ENCODE data around the gene RSBN1. TPM values are rescaled to one million over a fixed set of nuclear protein-coding genes. Genes with fewer than 3 reads are reported as not detected.
A peak's percentile ranks its signal among the peaks of the same experiment; 100 is the strongest.

RSBN1 gene
- total and polyA plus RNA-seq, 2 experiments from 2014 or later: 15.4 to 17.4 TPM

DNA sequence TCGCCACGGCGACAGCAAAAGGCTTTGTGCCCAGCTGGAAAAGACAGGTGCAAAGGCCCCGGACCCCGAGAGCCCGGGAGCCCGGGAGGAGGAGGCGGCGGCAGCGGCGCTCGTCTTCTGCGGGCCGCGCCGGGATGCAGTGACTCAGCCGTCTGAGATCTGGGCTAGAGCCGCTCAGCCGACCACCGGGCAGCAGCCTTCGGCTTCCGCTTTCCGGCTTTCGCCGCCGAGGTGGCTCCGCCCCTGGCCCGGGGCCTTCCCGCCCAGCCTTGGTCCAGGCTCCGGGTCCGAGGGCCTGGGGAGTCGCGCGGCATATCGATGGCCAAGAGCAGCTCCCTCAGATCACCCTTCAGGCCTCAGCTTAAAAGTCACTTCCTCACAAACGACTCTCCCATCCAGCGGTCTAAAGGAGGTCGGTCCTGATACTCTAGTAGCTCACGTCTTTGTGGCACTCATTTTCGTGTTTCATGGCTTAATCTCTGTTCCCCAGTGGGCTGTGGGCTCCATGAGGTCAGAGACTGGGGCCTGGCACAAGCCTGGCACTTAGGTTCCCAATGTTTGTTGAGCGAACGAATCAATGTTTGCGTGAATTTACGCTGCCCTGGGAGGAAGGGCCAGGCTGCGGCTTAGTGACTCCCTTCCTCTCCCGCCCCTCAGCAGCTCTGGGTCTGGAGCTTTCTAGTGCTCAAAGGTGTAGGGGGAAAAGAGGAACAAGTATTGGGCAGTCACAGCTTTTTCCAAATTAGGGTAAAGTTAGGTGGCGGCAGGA, 52.8 kb downstream of the RSBN1 start, which contains the start of gene PHTF1:
PHTF1 (minus strand) TSS at position 154 of the 769 bp plus-strand sequence. CDS start 783 bp downstream, outside the sequence.
- peak within 1 kb of the TSS; percentile 97 for H3K27ac ChIP-seq (ENCODE audit: low read depth)
- H3K4me2 ChIP-seq: peak within 1 kb of the TSS; percentile 84
- TF ChIP-seq, protein P1, sequence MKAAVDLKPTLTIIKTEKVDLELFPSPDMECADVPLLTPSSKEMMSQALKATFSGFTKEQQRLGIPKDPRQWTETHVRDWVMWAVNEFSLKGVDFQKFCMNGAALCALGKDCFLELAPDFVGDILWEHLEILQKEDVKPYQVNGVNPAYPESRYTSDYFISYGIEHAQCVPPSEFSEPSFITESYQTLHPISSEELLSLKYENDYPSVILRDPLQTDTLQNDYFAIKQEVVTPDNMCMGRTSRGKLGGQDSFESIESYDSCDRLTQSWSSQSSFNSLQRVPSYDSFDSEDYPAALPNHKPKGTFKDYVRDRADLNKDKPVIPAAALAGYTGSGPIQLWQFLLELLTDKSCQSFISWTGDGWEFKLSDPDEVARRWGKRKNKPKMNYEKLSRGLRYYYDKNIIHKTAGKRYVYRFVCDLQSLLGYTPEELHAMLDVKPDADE (IDR thresholded peaks at IDR 0.05): 0 out of 2 replicates have a peak, but pooled peaks have one; percentile 12
- TF ChIP-seq ZNF331 (CRISPR knock-in tag; IDR thresholded peaks at IDR 0.05; ENCODE audit: low read depth): no peak
- peak; percentile 77 for TF ChIP-seq POLR2AphosphoS5 (IDR thresholded peaks at IDR 0.05; ENCODE audit: low read depth)
- peak within 1 kb of the TSS; percentile 69; the same call in 1 of the 2 replicates for H2AFZ ChIP-seq
- no peaks in the 10 kb centered on the region for H4K20me1 ChIP-seq (replicated peaks; ENCODE audit: insufficient read depth)
- ATAC-seq (peak; percentile 90), DNase-seq (ENCODE audit: low spot score) (peak; percentile 90)
- peaks cover 16% of the 10 kb centered on the region for H3K4me1 Mint-ChIP-seq
- peaks cover 5% of the 10 kb centered on the region for H3K27me3 Mint-ChIP-seq (ENCODE audit: insufficient read depth, low read depth, poor library complexity)
- H3K79me2 ChIP-seq (replicated peaks; ENCODE audit: insufficient read depth): peaks cover 16% of the 10 kb centered on the region
- peak within 1 kb of the TSS; percentile 99 for H3K27ac Mint-ChIP-seq
- peaks cover 9% of the 10 kb centered on the region; the same call in 1 of the 2 replicates for H3K4me1 ChIP-seq (ENCODE audit: insufficient read depth)
- no peaks in the 10 kb centered on the region; the same call in none of the 2 replicates for H3K36me3 ChIP-seq (ENCODE audit: insufficient read depth)
- peak within 1 kb of the TSS; percentile 96 for H3K4me3 Mint-ChIP-seq
- no peaks in the 10 kb centered on the region for H3K9me2 ChIP-seq (ENCODE audit: insufficient read depth)
- H3K27me3 ChIP-seq (ENCODE audit: insufficient read depth): no peaks in the 10 kb centered on the region
- H3K36me3 Mint-ChIP-seq (ENCODE audit: low read depth): peaks cover 25% of the 10 kb centered on the region
- H3F3A ChIP-seq (replicated peaks; ENCODE audit: low read depth): peaks cover 8% of the 10 kb centered on the region; the same call in 1 of the 2 replicates
- H3K4me3 ChIP-seq: peak within 1 kb of the TSS; percentile 61
- H3K9me3 Mint-ChIP-seq: no peaks in the 10 kb centered on the region

DNA sequence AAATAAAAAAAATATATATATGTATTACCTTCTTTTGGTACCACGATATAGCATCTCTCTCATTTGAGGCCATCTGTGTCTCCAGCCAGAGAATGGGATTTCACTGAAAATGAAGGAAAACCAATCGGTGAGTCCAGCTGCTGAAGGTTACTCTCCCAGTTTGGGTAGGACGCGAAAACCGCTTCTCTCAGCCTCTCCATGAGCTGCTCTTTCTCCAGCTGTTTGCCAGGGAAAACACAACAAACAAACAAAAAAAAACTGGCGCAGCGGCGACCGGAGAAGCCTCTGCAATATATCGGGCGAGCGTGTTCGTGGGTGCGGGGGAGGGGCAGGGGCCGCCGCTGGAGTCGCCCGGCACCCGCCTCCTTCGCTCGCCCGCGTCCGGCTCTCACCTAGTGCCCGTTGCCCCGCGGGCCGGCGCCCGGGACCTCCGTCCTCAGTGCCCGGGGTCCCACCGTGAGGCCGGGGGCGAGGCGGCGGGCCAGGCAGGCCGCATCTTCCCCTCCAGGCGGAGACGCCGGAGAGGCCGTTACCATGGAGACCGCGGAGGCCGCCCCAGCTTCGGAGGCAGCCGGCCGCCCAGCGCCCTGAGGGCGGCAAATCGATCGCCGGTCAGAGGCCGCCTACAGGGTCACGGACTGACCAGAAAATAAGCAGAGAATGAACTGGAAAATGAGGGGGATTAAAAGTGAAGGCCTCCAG, 53.5 kb downstream of the RSBN1 start:
- H3K36me3 ChIP-seq (ENCODE audit: insufficient read depth): no peaks in the 10 kb centered on the region; the same call in none of the 2 replicates
- peaks cover 16% of the 10 kb centered on the region for H3K4me1 Mint-ChIP-seq
- TF ChIP-seq, protein P2, sequence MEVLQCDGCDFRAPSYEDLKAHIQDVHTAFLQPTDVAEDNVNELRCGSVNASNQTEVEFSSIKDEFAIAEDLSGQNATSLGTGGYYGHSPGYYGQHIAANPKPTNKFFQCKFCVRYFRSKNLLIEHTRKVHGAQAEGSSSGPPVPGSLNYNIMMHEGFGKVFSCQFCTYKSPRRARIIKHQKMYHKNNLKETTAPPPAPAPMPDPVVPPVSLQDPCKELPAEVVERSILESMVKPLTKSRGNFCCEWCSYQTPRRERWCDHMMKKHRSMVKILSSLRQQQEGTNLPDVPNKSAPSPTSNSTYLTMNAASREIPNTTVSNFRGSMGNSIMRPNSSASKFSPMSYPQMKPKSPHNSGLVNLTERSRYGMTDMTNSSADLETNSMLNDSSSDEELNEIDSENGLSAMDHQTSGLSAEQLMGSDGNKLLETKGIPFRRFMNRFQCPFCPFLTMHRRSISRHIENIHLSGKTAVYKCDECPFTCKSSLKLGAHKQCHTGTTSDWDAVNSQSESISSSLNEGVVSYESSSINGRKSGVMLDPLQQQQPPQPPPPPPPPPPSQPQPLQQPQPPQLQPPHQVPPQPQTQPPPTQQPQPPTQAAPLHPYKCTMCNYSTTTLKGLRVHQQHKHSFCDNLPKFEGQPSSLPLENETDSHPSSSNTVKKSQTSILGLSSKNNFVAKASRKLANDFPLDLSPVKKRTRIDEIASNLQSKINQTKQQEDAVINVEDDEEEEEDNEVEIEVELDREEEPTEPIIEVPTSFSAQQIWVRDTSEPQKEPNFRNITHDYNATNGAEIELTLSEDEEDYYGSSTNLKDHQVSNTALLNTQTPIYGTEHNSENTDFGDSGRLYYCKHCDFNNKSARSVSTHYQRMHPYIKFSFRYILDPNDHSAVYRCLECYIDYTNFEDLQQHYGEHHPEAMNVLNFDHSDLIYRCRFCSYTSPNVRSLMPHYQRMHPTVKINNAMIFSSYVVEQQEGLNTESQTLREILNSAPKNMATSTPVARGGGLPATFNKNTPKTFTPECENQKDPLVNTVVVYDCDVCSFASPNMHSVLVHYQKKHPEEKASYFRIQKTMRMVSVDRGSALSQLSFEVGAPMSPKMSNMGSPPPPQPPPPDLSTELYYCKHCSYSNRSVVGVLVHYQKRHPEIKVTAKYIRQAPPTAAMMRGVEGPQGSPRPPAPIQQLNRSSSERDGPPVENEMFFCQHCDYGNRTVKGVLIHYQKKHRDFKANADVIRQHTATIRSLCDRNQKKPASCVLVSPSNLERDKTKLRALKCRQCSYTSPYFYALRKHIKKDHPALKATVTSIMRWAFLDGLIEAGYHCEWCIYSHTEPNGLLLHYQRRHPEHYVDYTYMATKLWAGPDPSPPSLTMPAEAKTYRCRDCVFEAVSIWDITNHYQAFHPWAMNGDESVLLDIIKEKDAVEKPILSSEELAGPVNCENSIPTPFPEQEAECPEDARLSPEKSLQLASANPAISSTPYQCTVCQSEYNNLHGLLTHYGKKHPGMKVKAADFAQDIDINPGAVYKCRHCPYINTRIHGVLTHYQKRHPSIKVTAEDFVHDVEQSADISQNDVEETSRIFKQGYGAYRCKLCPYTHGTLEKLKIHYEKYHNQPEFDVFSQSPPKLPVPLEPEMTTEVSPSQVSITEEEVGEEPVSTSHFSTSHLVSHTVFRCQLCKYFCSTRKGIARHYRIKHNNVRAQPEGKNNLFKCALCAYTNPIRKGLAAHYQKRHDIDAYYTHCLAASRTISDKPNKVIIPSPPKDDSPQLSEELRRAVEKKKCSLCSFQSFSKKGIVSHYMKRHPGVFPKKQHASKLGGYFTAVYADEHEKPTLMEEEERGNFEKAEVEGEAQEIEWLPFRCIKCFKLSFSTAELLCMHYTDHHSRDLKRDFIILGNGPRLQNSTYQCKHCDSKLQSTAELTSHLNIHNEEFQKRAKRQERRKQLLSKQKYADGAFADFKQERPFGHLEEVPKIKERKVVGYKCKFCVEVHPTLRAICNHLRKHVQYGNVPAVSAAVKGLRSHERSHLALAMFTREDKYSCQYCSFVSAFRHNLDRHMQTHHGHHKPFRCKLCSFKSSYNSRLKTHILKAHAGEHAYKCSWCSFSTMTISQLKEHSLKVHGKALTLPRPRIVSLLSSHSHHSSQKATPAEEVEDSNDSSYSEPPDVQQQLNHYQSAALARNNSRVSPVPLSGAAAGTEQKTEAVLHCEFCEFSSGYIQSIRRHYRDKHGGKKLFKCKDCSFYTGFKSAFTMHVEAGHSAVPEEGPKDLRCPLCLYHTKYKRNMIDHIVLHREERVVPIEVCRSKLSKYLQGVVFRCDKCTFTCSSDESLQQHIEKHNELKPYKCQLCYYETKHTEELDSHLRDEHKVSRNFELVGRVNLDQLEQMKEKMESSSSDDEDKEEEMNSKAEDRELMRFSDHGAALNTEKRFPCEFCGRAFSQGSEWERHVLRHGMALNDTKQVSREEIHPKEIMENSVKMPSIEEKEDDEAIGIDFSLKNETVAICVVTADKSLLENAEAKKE (CRISPR knock-in tag; IDR thresholded peaks at IDR 0.05): no peak
- TF ChIP-seq EZH2 (IDR thresholded peaks at IDR 0.05; ENCODE audit: low read depth, unreplicated experiment): no peak
- no peak for TF ChIP-seq NANOG (IDR thresholded peaks at IDR 0.05; ENCODE audit: borderline replicate concordance)
- no peak for TF ChIP-seq CREB1 (CRISPR knock-in tag; IDR thresholded peaks at IDR 0.05; ENCODE audit: low read depth)
- TF ChIP-seq, protein P3, sequence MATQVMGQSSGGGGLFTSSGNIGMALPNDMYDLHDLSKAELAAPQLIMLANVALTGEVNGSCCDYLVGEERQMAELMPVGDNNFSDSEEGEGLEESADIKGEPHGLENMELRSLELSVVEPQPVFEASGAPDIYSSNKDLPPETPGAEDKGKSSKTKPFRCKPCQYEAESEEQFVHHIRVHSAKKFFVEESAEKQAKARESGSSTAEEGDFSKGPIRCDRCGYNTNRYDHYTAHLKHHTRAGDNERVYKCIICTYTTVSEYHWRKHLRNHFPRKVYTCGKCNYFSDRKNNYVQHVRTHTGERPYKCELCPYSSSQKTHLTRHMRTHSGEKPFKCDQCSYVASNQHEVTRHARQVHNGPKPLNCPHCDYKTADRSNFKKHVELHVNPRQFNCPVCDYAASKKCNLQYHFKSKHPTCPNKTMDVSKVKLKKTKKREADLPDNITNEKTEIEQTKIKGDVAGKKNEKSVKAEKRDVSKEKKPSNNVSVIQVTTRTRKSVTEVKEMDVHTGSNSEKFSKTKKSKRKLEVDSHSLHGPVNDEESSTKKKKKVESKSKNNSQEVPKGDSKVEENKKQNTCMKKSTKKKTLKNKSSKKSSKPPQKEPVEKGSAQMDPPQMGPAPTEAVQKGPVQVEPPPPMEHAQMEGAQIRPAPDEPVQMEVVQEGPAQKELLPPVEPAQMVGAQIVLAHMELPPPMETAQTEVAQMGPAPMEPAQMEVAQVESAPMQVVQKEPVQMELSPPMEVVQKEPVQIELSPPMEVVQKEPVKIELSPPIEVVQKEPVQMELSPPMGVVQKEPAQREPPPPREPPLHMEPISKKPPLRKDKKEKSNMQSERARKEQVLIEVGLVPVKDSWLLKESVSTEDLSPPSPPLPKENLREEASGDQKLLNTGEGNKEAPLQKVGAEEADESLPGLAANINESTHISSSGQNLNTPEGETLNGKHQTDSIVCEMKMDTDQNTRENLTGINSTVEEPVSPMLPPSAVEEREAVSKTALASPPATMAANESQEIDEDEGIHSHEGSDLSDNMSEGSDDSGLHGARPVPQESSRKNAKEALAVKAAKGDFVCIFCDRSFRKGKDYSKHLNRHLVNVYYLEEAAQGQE (IDR thresholded peaks at IDR 0.05; ENCODE audit: unreplicated experiment): no peak

More for the DNA sequence above, 53.5 kb downstream of the RSBN1 start:
- Histone ChIP-seq H3K4me3 (peak overlapping the region; percentile 61), H4K20me1 (replicated peaks; ENCODE audit: insufficient read depth) (no peaks in the 10 kb centered on the region), H3F3A (replicated peaks; ENCODE audit: low read depth) (peaks cover 8% of the 10 kb centered on the region; the same call in 1 of the 2 replicates), H3K27me3 (ENCODE audit: insufficient read depth) (no peaks in the 10 kb centered on the region), H3K4me1 (ENCODE audit: insufficient read depth) (peaks cover 9% of the 10 kb centered on the region; the same call in 1 of the 2 replicates), H3K79me2 (replicated peaks; ENCODE audit: insufficient read depth) (peaks cover 19% of the 10 kb centered on the region), H3K9me2 (ENCODE audit: insufficient read depth) (no peaks in the 10 kb centered on the region), H3K27ac (ENCODE audit: low read depth) (peak overlapping the region; percentile 97), H2AFZ (peak overlapping the region; percentile 69; the same call in 1 of the 2 replicates), H3K4me2 (peak overlapping the region; percentile 84)
- H3K36me3 Mint-ChIP-seq (ENCODE audit: low read depth): peaks cover 29% of the 10 kb centered on the region
- DNase-seq (ENCODE audit: low spot score): peak; percentile 88
- H3K27me3 Mint-ChIP-seq (ENCODE audit: insufficient read depth, low read depth, poor library complexity): peaks cover 5% of the 10 kb centered on the region
- peak overlapping the region; percentile 96 for H3K4me3 Mint-ChIP-seq
- ATAC-seq: peak; percentile 76
- no peaks in the 10 kb centered on the region for H3K9me3 Mint-ChIP-seq
- peak overlapping the region; percentile 98 for H3K27ac Mint-ChIP-seq
